H9 (cell line): Measurements from ENCODE around the gene P4HTM. TPM values are rescaled to one million over a fixed set of nuclear protein-coding genes. Genes with fewer than 3 reads are reported as not detected.

Experiments
- DNase-seq: peaks from one replicate; pipeline ENCODE4 v3.0.0-alpha.2; 2017
- H2AFZ ChIP-seq: one replicate; pipeline ENCODE4 v1.6.1; 2013; ENCODE audit warnings: mild to moderate bottlenecking, low read length, control low read depth, moderate library complexity
- H2AK5ac ChIP-seq: 2 replicates; pipeline ENCODE4 v1.6.1; 2013; ENCODE audit warnings: low read length, control low read depth, mixed read lengths; ENCODE audit not compliant: insufficient read length
- H2BK120ac ChIP-seq: one replicate; pipeline ENCODE4 v1.6.1; 2013; ENCODE audit warnings: low read depth, mild to moderate bottlenecking, low read length, control low read depth, inconsistent platforms; ENCODE audit not compliant: poor library complexity, severe bottlenecking
- H2BK12ac ChIP-seq: 2 replicates; pipeline ENCODE4 v1.6.1; 2013; ENCODE audit warnings: low read length, control low read depth, mixed read lengths, low read depth; ENCODE audit not compliant: insufficient read length
- H2BK15ac ChIP-seq: 2 replicates; pipeline ENCODE4 v1.6.1; 2013; ENCODE audit warnings: low read depth, low read length, control low read depth
- H2BK20ac ChIP-seq: one replicate; pipeline ENCODE4 v1.6.1; 2013; ENCODE audit warnings: low read depth, mild to moderate bottlenecking, low read length, control low read depth, inconsistent platforms; ENCODE audit not compliant: poor library complexity, severe bottlenecking
- H2BK5ac ChIP-seq: 2 replicates; pipeline ENCODE4 v1.6.1; 2013; ENCODE audit warnings: low read length, control low read depth, mixed read lengths; ENCODE audit not compliant: insufficient read length
- H3K14ac ChIP-seq: 2 replicates; pipeline ENCODE4 v1.6.1; 2013; ENCODE audit warnings: low read length, control low read depth; ENCODE audit not compliant: insufficient read depth
- H3K18ac ChIP-seq: 2 replicates; pipeline ENCODE4 v1.6.1; 2013; ENCODE audit warnings: low read depth, mild to moderate bottlenecking, mixed read lengths, low read length, control low read depth; ENCODE audit not compliant: insufficient read length
- H3K23ac ChIP-seq: 2 replicates; pipeline ENCODE4 v1.6.1; 2013; ENCODE audit warnings: low read length, control low read depth, mixed read lengths, low read depth; ENCODE audit not compliant: insufficient read length
- H3K23me2 ChIP-seq: 2 replicates; pipeline ENCODE4 v1.6.1; 2013; ENCODE audit warnings: low read depth, mild to moderate bottlenecking, mixed read lengths, low read length, control low read depth; ENCODE audit not compliant: insufficient read length, poor library complexity, severe bottlenecking
- H3K27ac ChIP-seq: 2 replicates; pipeline ENCODE4 v1.5.1; 2013; ENCODE audit warnings: low read length, control low read depth, mixed read lengths, low read depth; ENCODE audit not compliant: insufficient read length
- H3K27me3 ChIP-seq: 2 replicates; pipeline ENCODE4 v1.6.1; 2013; ENCODE audit warnings: low read length, control low read depth, inconsistent platforms; ENCODE audit not compliant: insufficient read depth
- H3K4ac ChIP-seq: 2 replicates; pipeline ENCODE4 v1.6.1; 2013; ENCODE audit warnings: low read depth, mild to moderate bottlenecking, control low read depth, inconsistent platforms, low read length, moderate library complexity
- H3K4me1 ChIP-seq: 2 replicates; pipeline ENCODE4 v1.6.1; 2013; ENCODE audit warnings: low read length, control low read depth, inconsistent platforms; ENCODE audit not compliant: insufficient read depth
- H3K4me2 ChIP-seq: 2 replicates; pipeline ENCODE4 v1.6.1; 2013; ENCODE audit warnings: low read length, control low read depth, mixed read lengths; ENCODE audit not compliant: insufficient read length, insufficient read depth
- H3K56ac ChIP-seq: 2 replicates; pipeline ENCODE4 v1.6.1; 2013; ENCODE audit warnings: low read depth, mild to moderate bottlenecking, mixed read lengths, low read length, control low read depth; ENCODE audit not compliant: insufficient read length
- H3K79me1 ChIP-seq: 2 replicates; pipeline ENCODE4 v1.6.1; 2013; ENCODE audit warnings: low read depth, mild to moderate bottlenecking, moderate library complexity, low read length, control low read depth, inconsistent platforms; ENCODE audit not compliant: insufficient read depth, poor library complexity, severe bottlenecking
- H3K79me2 ChIP-seq: 2 replicates; pipeline ENCODE4 v1.6.1; 2013; ENCODE audit warnings: low read length, control low read depth, inconsistent platforms; ENCODE audit not compliant: insufficient read depth
- H3K9ac ChIP-seq: 2 replicates; pipeline ENCODE4 v1.6.1; 2013; ENCODE audit warnings: low read length, control low read depth, mixed read lengths; ENCODE audit not compliant: insufficient read length; ENCODE audit errors: extremely low read depth
- H3K9me3 ChIP-seq: one replicate; pipeline ENCODE4 v1.6.1; 2013; ENCODE audit warnings: low read depth, low read length, inconsistent platforms; ENCODE audit not compliant: control insufficient read depth
- H3T11ph ChIP-seq: one replicate; pipeline ENCODE4 v1.6.1; 2013; ENCODE audit warnings: mild to moderate bottlenecking, low read length, control low read depth, inconsistent platforms
- H4K20me1 ChIP-seq: one replicate; pipeline ENCODE4 v1.6.1; 2013; ENCODE audit not compliant: control insufficient read depth, insufficient read length, insufficient read depth
- H4K5ac ChIP-seq: 2 replicates; pipeline ENCODE4 v1.6.1; 2013; ENCODE audit warnings: low read depth, mild to moderate bottlenecking, mixed read lengths, low read length, control low read depth; ENCODE audit not compliant: insufficient read length
- H4K8ac ChIP-seq: replicated peaks from 2 replicates; pipeline ENCODE4 v1.6.1; 2013; ENCODE audit warnings: low read length, control low read depth, mixed read lengths, low read depth; ENCODE audit not compliant: insufficient read length
- H4K91ac ChIP-seq: 2 replicates; pipeline ENCODE4 v1.6.1; 2013; ENCODE audit warnings: low read depth, mild to moderate bottlenecking, moderate library complexity, mixed read lengths, low read length, control low read depth; ENCODE audit not compliant: insufficient read length
- H3K27ac Mint-ChIP-seq, 3 experiments: 2 replicates in 2 of 3; 3 replicates in 1 of 3; pipeline ENCODE4 v1.8.0; 2020 to 2021; ENCODE audit warnings: mixed read lengths in 3 of 3, mild to moderate bottlenecking in 1 of 3, moderate library complexity in 1 of 3
- H3K27me3 Mint-ChIP-seq: 2 replicates; pipeline ENCODE4 v1.8.0; 2021; ENCODE audit warnings: low read depth, mild to moderate bottlenecking, moderate library complexity, mixed read lengths
- H3K36me3 Mint-ChIP-seq, 3 experiments: 2 replicates in 2 of 3; 3 replicates in 1 of 3; pipeline ENCODE4 v1.8.0; 2020 to 2021; ENCODE audit warnings: low read depth in 3 of 3, mixed read lengths in 3 of 3; ENCODE audit not compliant: insufficient read depth in 1 of 3
- H3K4me1 Mint-ChIP-seq, 2 experiments: 2 replicates each; pipeline ENCODE4 v1.8.0; 2020; ENCODE audit warnings: mixed read lengths in 2 of 2
- H3K4me3 Mint-ChIP-seq, 2 experiments: 2 replicates in 1 of 2; 3 replicates in 1 of 2; pipeline ENCODE4 v1.8.0; 2020 to 2021; ENCODE audit warnings: mild to moderate bottlenecking in 2 of 2, mixed read lengths in 2 of 2, moderate library complexity in 1 of 2
- H3K9me3 Mint-ChIP-seq, 2 experiments: 2 replicates in 1 of 2; 3 replicates in 1 of 2; pipeline ENCODE4 v1.8.0; 2020; ENCODE audit warnings: mild to moderate bottlenecking in 2 of 2, mixed read lengths in 2 of 2, moderate library complexity in 1 of 2
- WGBS: extraction: QIAGEN DNeasy Blood & Tissue Kit; methylation state at CpG from one replicate; pipeline ENCODE4 v1.1.7; 2013; ENCODE audit warnings: missing lambda C conversion rate, low lambda C conversion rate, mixed read lengths; ENCODE audit not compliant: insufficient read length; ENCODE audit errors: extremely low coverage; 5-methylcytosine and 5-hydroxymethylcytosine counted together
- total RNA-seq: library from RNA; stranded (reverse); gene quantifications from 2 replicates; pipeline ENCODE4 v1.2.1, GENCODE V29; 2021
- TF ChIP-seq, protein P1 (sequence below): fragments of 200-600 bp; sonication (generic); conservative IDR thresholded peaks from 3 replicates; pipeline ENCODE4 v1.8.0; 2021; ENCODE audit warnings: antibody characterized with exemption, mild to moderate bottlenecking

The P4HTM gene
- total RNA-seq, 1 experiment from 2014 or later, result 36.0 TPM

DNA sequence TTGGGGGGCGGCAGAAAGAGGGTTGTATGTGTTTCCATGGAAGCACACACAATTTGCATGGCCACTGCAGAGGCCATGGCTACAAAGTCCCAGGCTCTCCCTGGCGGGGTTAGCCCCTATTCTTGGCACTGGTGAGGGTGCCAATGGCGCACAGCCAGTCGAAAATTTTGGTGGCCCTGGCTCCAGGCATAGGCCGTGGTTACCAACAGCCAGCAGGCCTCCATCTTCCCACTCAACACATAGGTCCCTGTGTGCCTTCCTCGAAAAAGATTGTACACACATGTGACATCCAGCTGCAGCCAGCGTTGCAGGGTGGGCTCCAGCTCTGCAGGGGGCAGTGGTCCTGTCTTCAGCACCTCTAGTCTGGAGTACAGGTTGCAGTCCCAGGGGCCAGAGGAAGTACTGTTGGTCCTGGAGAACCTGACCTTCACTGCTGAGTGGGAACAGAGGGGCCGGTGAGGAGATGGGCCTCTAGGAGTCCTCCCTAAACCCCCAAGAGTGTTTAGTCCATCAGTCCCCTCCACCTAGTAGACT is 7.1 kb downstream of the P4HTM start:
- peaks cover 3 to 23% (median 10%) of the 10 kb centered on the region in 3 experiments; a peak in 5 of 7 replicates for H3K36me3 Mint-ChIP-seq
- H2AK5ac ChIP-seq, result no peak overlapping the region
- H3K4me2 ChIP-seq, result no peak overlapping the region
- H3K23ac ChIP-seq, result no peak overlapping the region
- no peak overlapping the region for H3K27ac ChIP-seq
- H4K5ac ChIP-seq, result no peak overlapping the region
- no peaks in the 10 kb centered on the region for H4K20me1 ChIP-seq
- no peak overlapping the region for H3K56ac ChIP-seq
- no peak overlapping the region for H3K18ac ChIP-seq
- TF ChIP-seq, protein P1, sequence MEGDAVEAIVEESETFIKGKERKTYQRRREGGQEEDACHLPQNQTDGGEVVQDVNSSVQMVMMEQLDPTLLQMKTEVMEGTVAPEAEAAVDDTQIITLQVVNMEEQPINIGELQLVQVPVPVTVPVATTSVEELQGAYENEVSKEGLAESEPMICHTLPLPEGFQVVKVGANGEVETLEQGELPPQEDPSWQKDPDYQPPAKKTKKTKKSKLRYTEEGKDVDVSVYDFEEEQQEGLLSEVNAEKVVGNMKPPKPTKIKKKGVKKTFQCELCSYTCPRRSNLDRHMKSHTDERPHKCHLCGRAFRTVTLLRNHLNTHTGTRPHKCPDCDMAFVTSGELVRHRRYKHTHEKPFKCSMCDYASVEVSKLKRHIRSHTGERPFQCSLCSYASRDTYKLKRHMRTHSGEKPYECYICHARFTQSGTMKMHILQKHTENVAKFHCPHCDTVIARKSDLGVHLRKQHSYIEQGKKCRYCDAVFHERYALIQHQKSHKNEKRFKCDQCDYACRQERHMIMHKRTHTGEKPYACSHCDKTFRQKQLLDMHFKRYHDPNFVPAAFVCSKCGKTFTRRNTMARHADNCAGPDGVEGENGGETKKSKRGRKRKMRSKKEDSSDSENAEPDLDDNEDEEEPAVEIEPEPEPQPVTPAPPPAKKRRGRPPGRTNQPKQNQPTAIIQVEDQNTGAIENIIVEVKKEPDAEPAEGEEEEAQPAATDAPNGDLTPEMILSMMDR, result no peak; the same call in 2 of the 3 replicates
- H3K4me3 Mint-ChIP-seq, result no peak overlapping the region
- no peak overlapping the region for H3T11ph ChIP-seq
- no peak overlapping the region for H3K14ac ChIP-seq
- no CpG with 5 or more reads among the region's 8 CpGs for WGBS
- no peak overlapping the region for H4K8ac ChIP-seq
- no peaks in the 10 kb centered on the region for H3K23me2 ChIP-seq
- no peak overlapping the region for H3K4ac ChIP-seq
- H2BK20ac ChIP-seq, result no peak overlapping the region
- H2AFZ ChIP-seq, result no peak overlapping the region
- no peak overlapping the region for H3K27ac Mint-ChIP-seq
- no peaks in the 10 kb centered on the region for H3K27me3 ChIP-seq
- H4K91ac ChIP-seq, result no peak overlapping the region
- H2BK12ac ChIP-seq, result no peak overlapping the region
- H3K27me3 Mint-ChIP-seq, result no peaks in the 10 kb centered on the region
- H3K79me2 ChIP-seq, result no peaks in the 10 kb centered on the region
- DNase-seq, result no peak
- no peaks in the 10 kb centered on the region for H3K79me1 ChIP-seq
- no peak overlapping the region for H2BK15ac ChIP-seq
- H3K9ac ChIP-seq, result no peak overlapping the region
- no peaks in the 10 kb centered on the region for H3K9me3 ChIP-seq
- peaks cover 23 to 24% of the 10 kb centered on the region in 2 experiments for H3K4me1 Mint-ChIP-seq
- H3K4me1 ChIP-seq, result no peaks in the 10 kb centered on the region
- H3K9me3 Mint-ChIP-seq, result no peaks in the 10 kb centered on the region
- no peak overlapping the region for H2BK120ac ChIP-seq
- H2BK5ac ChIP-seq, result no peak overlapping the region
